Measurements from ENCODE around the gene CACNA1C. TPM values are rescaled to one million over a fixed set of nuclear protein-coding genes. Genes with fewer than 3 reads are reported as not detected.

The CACNA1C gene
- total RNA-seq, 1 experiment from 2014 or later, result not detected

- Histone ChIP-seq H3K36me3 (ENCODE audit: low read depth) (no peaks in the 10 kb centered on the region), H3K4me2 (no peak overlapping the region), H3K4me1 (replicated peaks; ENCODE audit: insufficient read depth) (no peaks in the 10 kb centered on the region), H3K27ac (no peak overlapping the region), H3K9me2 (ENCODE audit: insufficient read depth) (no peaks in the 10 kb centered on the region), H3K4me3 (no peak overlapping the region), H3F3A (ENCODE audit: insufficient read depth, low read depth) (no peaks in the 10 kb centered on the region), H4K20me1 (ENCODE audit: insufficient read depth) (no peaks in the 10 kb centered on the region), H2AFZ (no peak overlapping the region), H3K79me2 (ENCODE audit: low read depth) (no peaks in the 10 kb centered on the region), H3K27me3 (ENCODE audit: insufficient read depth, low read depth) (peaks cover 100% of the 10 kb centered on the region), H3K9me3 (ENCODE audit: insufficient read depth, low read depth) (no peaks in the 10 kb centered on the region)
- POLR2A ChIA-PET (ENCODE audit: unreplicated experiment), result no interaction called here
- TF ChIP-seq EZH2 (IDR thresholded peaks at IDR 0.05; ENCODE audit: low read depth) (no peak; the same call in 1 of the 2 replicates), CTCF (conservative IDR thresholded peaks at IDR 0.05) (no peak)
- DNase-seq, result no peak
- CTCF ChIA-PET, result no interaction called here
- BruUV-seq (replicated peaks), result no TSS peak
- intact Hi-C loops (cut with micrococcal nuclease; ENCODE audit: unreplicated experiment), result no loop called here
These were observed 498.7 kb downstream of the CACNA1C start for GRCh38 chr12:2551412-2551900.

GRCh38 chr12:2552000-2552756 is 499.4 kb downstream of the CACNA1C start:
- no peaks in the 10 kb centered on the region for H3K9me3 ChIP-seq (ENCODE audit: insufficient read depth, low read depth)
- H3K4me1 ChIP-seq (replicated peaks; ENCODE audit: insufficient read depth), result no peaks in the 10 kb centered on the region
- no peaks in the 10 kb centered on the region for H3K36me3 ChIP-seq (ENCODE audit: low read depth)
- H3K9me2 ChIP-seq (ENCODE audit: insufficient read depth), result no peaks in the 10 kb centered on the region
- no peaks in the 10 kb centered on the region for H3K79me2 ChIP-seq (ENCODE audit: low read depth)
- TF ChIP-seq CTCF (conservative IDR thresholded peaks at IDR 0.05), result no peak
- TF ChIP-seq EZH2 (IDR thresholded peaks at IDR 0.05; ENCODE audit: low read depth), result no peak
- no peak for DNase-seq
- intact Hi-C loops (cut with micrococcal nuclease; ENCODE audit: unreplicated experiment), result no loop called here
- BruUV-seq (replicated peaks), result no TSS peak
- H2AFZ ChIP-seq, result no peak overlapping the region
- H3K27me3 ChIP-seq (ENCODE audit: insufficient read depth, low read depth), result peaks cover 100% of the 10 kb centered on the region
- POLR2A ChIA-PET (ENCODE audit: unreplicated experiment), result no interaction called here
- no peak overlapping the region for H3K27ac ChIP-seq
- H3K4me2 ChIP-seq, result no peak overlapping the region
- H3K4me3 ChIP-seq, result no peak overlapping the region
- no peaks in the 10 kb centered on the region for H3F3A ChIP-seq (ENCODE audit: insufficient read depth, low read depth)
- CTCF ChIA-PET, result no interaction called here
- no peaks in the 10 kb centered on the region for H4K20me1 ChIP-seq (ENCODE audit: insufficient read depth)

- Histone ChIP-seq H4K20me1 (ENCODE audit: insufficient read depth) (no peaks in the 10 kb centered on the region), H3K4me3 (no peak overlapping the region), H3K4me1 (replicated peaks; ENCODE audit: insufficient read depth) (no peaks in the 10 kb centered on the region), H3K27ac (no peak overlapping the region), H3K36me3 (ENCODE audit: low read depth) (no peaks in the 10 kb centered on the region), H3K27me3 (ENCODE audit: insufficient read depth, low read depth) (peaks cover 100% of the 10 kb centered on the region), H3K9me3 (ENCODE audit: insufficient read depth, low read depth) (no peaks in the 10 kb centered on the region), H3K4me2 (no peak overlapping the region), H3F3A (ENCODE audit: insufficient read depth, low read depth) (no peaks in the 10 kb centered on the region), H2AFZ (no peak overlapping the region), H3K79me2 (ENCODE audit: low read depth) (no peaks in the 10 kb centered on the region), H3K9me2 (ENCODE audit: insufficient read depth) (no peaks in the 10 kb centered on the region)
- DNase-seq, result no peak
- ChIA-PET CTCF (no interaction called here), POLR2A (ENCODE audit: unreplicated experiment) (no interaction called here)
- no peak for TF ChIP-seq CTCF (conservative IDR thresholded peaks at IDR 0.05)
- TF ChIP-seq EZH2 (IDR thresholded peaks at IDR 0.05; ENCODE audit: low read depth), result no peak
- intact Hi-C loops (cut with micrococcal nuclease; ENCODE audit: unreplicated experiment), result no loop called here
- BruUV-seq (replicated peaks), result no TSS peak
These were observed 500.8 kb downstream of the CACNA1C start for GRCh38 chr12:2553388-2554126.

All from PC-9 (cell line).